ENCODE measurements around the gene KDM1B. TPM values are rescaled to one million over a fixed set of nuclear protein-coding genes. Genes with fewer than 3 reads are reported as not detected.

KDM1B gene
- total and polyA plus RNA-seq, 9 of the 15 experiments (the other 6 are each of a cell fraction or from before 2014, with no cell fraction given): 1.4 to 58.9 (median 36.3) TPM

DNA sequence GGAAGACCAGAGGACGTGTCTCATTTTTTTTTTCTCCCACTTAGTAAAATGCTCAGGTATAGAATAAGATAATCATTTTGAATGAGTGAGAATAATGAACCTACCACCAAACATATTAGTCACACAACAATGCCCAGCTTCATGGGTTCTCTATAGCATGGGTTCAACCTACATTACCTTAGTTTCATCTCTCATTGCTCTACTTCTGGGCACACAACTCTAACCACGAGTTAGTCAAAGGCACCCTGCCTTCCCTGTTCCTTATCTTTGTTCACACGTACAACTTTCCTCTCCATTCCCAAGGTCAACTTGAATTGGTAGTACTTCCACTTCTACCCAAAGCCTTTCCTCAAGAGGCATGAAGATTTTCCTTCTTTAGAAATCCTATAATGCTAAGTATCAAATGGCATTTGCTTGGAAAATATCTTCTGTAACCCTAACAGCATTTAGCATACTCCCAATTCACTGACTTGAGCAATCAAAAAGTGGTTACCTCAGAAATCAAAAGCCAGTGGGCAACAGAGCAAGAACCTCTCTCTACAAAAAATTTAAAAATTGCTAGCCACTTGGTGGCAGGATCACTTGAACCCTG lies 88.2 kb downstream of the KDM1B start (continued):
- TF ChIP-seq DIDO1 (tag; IDR thresholded peaks at IDR 0.05; ENCODE audit: low read depth) (no peak), ZNF316 (IDR thresholded peaks at IDR 0.05) (no peak), ZNF175 (CRISPR knock-in tag; IDR thresholded peaks at IDR 0.05; ENCODE audit: low read depth) (peak; percentile 66; the same call in 1 of the 2 replicates), RNF2 (IDR thresholded peaks at IDR 0.05) (no peak)

DNA sequence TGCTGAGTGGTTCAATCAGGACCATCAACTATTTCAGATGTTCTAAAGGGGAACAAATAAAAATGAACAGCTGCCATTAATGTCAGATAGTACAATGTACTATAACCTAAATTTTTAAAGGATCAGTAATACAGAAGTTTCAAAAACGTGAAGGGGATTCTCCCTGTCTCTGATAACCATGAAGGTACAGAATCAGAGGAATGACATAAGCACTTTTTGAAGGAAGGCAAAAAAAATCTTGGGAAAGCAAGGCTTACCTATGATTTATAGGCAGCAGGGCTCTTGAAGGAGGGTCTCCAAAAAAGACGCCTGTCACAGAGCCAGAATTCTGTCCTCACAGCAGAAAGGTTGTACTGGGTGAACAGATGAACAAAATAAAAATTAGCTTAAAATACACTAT lies 89.0 kb downstream of the KDM1B start:
- no peak overlapping the region for H3K27ac ChIP-seq (ENCODE audit: extremely low read depth, low read depth, low read length)
- ChIA-PET CTCF (ENCODE audit: low intra/inter-chr PET ratio) (no interaction called here), POLR2A (interaction anchor here (1.1 to 1.9 kb wide), 2 partner anchors 8 to 9 kb away, joined by 4 to 5 read pairs; no protein-coding TSS in a partner anchor)
- H3K9me3 ChIP-seq (replicated peaks; ENCODE audit: control insufficient read depth, insufficient read depth, low read depth, low read length): no peaks in the 10 kb centered on the region
- peaks cover 88% of the 10 kb centered on the region for H3K79me2 ChIP-seq (ENCODE audit: control insufficient read depth, insufficient read depth, low read length)
- H3K36me3 ChIP-seq (ENCODE audit: control insufficient read depth, insufficient read depth, low read length): peaks cover 100% of the 10 kb centered on the region
- no peak for FAIRE-seq
- no TSS peak for BruUV-seq (replicated peaks)
- H3K4me2 ChIP-seq (ENCODE audit: insufficient read depth, low read length): no peak overlapping the region
- H3K27me3 ChIP-seq (ENCODE audit: control insufficient read depth in 2 of 2, insufficient read depth in 2 of 2, low read length in 2 of 2): no peaks in the 10 kb centered on the region
- no peak overlapping the region for H3K9ac ChIP-seq (ENCODE audit: insufficient read depth in 1 of 2, low read depth in 2 of 2, low read length in 2 of 2)
- H3K9me1 ChIP-seq (ENCODE audit: control insufficient read depth, insufficient read depth, low read length): no peaks in the 10 kb centered on the region
- in situ Hi-C loops (cut with MboI): no loop called here
- H3K4me3 ChIP-seq: no peak overlapping the region
- no peaks in the 10 kb centered on the region for H4K20me1 ChIP-seq (replicated peaks; ENCODE audit: control insufficient read depth, insufficient read depth, low read length)
- intact Hi-C loops (cut with micrococcal nuclease): no loop called here
- no peak for DNase-seq (ENCODE audit: extremely low read depth in 1 of 4, low spot score in 3 of 4)
- peaks cover 0 to 14% of the 10 kb centered on the region in 2 experiments; a peak in 1 of 5 replicates for H3K4me1 ChIP-seq (replicated peaks in 1 of 2; ENCODE audit: control insufficient read depth in 2 of 2, insufficient read depth in 2 of 2, low read length in 2 of 2)
- no peak overlapping the region for H2AFZ ChIP-seq (ENCODE audit: low read depth, low read length)
- no peak for ATAC-seq
- WGBS (ENCODE audit: insufficient coverage, low coverage, missing lambda C conversion rate): 45% methylated on average over 2 of the region's 2 CpGs
- TF ChIP-seq C11orf30 (IDR thresholded peaks at IDR 0.05; ENCODE audit: low read depth) (peak; percentile 53; the same call in 1 of the 2 replicates), HIVEP1 (CRISPR knock-in tag; IDR thresholded peaks at IDR 0.05) (no peak), NELFE (IDR thresholded peaks at IDR 0.05; ENCODE audit: insufficient read depth, insufficient read length) (no peak), SRSF3 (IDR thresholded peaks at IDR 0.05; ENCODE audit: insufficient read depth, low read length) (no peak), ZNF184 (CRISPR knock-in tag; IDR thresholded peaks at IDR 0.05) (no peak), MEIS2 (IDR thresholded peaks at IDR 0.05; ENCODE audit: partially characterized antibody) (peak; percentile 17), MTA2 (IDR thresholded peaks at IDR 0.05; ENCODE audit: low read depth) (no peak), ELF4 (CRISPR knock-in tag; IDR thresholded peaks at IDR 0.05) (no peak), SMARCA4 (IDR thresholded peaks at IDR 0.05) (no peak)
- TF ChIP-seq, protein P1, sequence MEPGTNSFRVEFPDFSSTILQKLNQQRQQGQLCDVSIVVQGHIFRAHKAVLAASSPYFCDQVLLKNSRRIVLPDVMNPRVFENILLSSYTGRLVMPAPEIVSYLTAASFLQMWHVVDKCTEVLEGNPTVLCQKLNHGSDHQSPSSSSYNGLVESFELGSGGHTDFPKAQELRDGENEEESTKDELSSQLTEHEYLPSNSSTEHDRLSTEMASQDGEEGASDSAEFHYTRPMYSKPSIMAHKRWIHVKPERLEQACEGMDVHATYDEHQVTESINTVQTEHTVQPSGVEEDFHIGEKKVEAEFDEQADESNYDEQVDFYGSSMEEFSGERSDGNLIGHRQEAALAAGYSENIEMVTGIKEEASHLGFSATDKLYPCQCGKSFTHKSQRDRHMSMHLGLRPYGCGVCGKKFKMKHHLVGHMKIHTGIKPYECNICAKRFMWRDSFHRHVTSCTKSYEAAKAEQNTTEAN (CRISPR knock-in tag; IDR thresholded peaks at IDR 0.05): no peak
- TF ChIP-seq, protein P2, sequence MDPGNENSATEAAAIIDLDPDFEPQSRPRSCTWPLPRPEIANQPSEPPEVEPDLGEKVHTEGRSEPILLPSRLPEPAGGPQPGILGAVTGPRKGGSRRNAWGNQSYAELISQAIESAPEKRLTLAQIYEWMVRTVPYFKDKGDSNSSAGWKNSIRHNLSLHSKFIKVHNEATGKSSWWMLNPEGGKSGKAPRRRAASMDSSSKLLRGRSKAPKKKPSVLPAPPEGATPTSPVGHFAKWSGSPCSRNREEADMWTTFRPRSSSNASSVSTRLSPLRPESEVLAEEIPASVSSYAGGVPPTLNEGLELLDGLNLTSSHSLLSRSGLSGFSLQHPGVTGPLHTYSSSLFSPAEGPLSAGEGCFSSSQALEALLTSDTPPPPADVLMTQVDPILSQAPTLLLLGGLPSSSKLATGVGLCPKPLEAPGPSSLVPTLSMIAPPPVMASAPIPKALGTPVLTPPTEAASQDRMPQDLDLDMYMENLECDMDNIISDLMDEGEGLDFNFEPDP (CRISPR knock-in tag; IDR thresholded peaks at IDR 0.05): no peak
- TF ChIP-seq, protein P3, sequence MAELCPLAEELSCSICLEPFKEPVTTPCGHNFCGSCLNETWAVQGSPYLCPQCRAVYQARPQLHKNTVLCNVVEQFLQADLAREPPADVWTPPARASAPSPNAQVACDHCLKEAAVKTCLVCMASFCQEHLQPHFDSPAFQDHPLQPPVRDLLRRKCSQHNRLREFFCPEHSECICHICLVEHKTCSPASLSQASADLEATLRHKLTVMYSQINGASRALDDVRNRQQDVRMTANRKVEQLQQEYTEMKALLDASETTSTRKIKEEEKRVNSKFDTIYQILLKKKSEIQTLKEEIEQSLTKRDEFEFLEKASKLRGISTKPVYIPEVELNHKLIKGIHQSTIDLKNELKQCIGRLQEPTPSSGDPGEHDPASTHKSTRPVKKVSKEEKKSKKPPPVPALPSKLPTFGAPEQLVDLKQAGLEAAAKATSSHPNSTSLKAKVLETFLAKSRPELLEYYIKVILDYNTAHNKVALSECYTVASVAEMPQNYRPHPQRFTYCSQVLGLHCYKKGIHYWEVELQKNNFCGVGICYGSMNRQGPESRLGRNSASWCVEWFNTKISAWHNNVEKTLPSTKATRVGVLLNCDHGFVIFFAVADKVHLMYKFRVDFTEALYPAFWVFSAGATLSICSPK (IDR thresholded peaks at IDR 0.05; ENCODE audit: borderline replicate concordance): no peak
- TF ChIP-seq, protein P4, sequence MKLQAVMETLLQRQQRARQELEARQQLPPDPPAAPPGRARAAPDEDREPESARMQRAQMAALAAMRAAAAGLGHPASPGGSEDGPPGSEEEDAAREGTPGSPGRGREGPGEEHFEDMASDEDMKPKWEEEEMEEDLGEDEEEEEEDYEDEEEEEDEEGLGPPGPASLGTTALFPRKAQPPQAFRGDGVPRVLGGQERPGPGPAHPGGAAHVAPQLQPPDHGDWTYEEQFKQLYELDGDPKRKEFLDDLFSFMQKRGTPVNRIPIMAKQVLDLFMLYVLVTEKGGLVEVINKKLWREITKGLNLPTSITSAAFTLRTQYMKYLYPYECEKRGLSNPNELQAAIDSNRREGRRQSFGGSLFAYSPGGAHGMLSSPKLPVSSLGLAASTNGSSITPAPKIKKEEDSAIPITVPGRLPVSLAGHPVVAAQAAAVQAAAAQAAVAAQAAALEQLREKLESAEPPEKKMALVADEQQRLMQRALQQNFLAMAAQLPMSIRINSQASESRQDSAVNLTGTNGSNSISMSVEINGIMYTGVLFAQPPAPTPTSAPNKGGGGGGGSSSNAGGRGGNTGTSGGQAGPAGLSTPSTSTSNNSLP (IDR thresholded peaks at IDR 0.05; ENCODE audit: borderline replicate concordance, low read depth, low read length): no peak

Measured in K562 (cell line).